ENCODE measurements around the gene SMOC1.

SMOC1 gene

DNA sequence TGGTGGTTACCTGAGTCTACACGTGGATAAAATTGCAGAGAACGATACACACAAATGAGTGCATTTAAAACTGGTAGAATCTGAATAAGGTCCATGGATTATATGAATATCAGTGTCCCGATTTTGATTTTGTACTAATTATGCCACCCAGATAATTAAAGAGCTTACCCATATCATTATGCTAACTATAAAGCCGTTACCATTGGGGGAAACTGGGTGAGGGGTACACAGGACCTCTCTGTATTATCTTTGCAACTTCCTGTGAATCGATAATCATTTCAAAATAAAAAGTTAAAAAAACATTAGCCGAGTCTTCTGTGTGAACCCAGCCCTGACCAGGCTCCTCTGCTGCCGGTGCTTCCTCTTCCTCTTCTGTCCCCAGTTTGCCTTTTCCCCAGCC lies 107.1 kb downstream of the SMOC1 start:
- Mint-ChIP-seq H3K36me3 (ENCODE audit: low read depth) (no peaks in the 10 kb centered on the region), H3K9me3 (no peaks in the 10 kb centered on the region), H3K4me3 (no peak overlapping the region), H3K4me1 (ENCODE audit: low read depth) (no peaks in the 10 kb centered on the region), H3K27ac (no peak overlapping the region), H3K27me3 (peaks cover 18% of the 10 kb centered on the region)

- Mint-ChIP-seq H3K9me3 (no peaks in the 10 kb centered on the region), H3K4me3 (no peak overlapping the region), H3K27ac (no peak overlapping the region), H3K36me3 (ENCODE audit: low read depth) (no peaks in the 10 kb centered on the region), H3K4me1 (ENCODE audit: low read depth) (no peaks in the 10 kb centered on the region), H3K27me3 (peaks cover 8% of the 10 kb centered on the region)
Measured at GRCh38 chr14:69987406-69988121, 108.3 kb downstream of the SMOC1 start.

GRCh38 chr14:69988979-69989378 lies 109.8 kb downstream of the SMOC1 start:
- Mint-ChIP-seq H3K4me1 (ENCODE audit: low read depth) (no peaks in the 10 kb centered on the region), H3K36me3 (ENCODE audit: low read depth) (no peaks in the 10 kb centered on the region), H3K27me3 (peaks cover 14% of the 10 kb centered on the region), H3K4me3 (no peak overlapping the region), H3K27ac (no peak overlapping the region), H3K9me3 (no peaks in the 10 kb centered on the region)

- Mint-ChIP-seq H3K27ac (no peak overlapping the region), H3K9me3 (no peaks in the 10 kb centered on the region), H3K27me3 (peaks cover 19% of the 10 kb centered on the region), H3K4me3 (no peak overlapping the region), H3K36me3 (ENCODE audit: low read depth) (no peaks in the 10 kb centered on the region), H3K4me1 (ENCODE audit: low read depth) (no peaks in the 10 kb centered on the region)
Measured at GRCh38 chr14:69989622-69990021, 110.4 kb downstream of the SMOC1 start.

DNA sequence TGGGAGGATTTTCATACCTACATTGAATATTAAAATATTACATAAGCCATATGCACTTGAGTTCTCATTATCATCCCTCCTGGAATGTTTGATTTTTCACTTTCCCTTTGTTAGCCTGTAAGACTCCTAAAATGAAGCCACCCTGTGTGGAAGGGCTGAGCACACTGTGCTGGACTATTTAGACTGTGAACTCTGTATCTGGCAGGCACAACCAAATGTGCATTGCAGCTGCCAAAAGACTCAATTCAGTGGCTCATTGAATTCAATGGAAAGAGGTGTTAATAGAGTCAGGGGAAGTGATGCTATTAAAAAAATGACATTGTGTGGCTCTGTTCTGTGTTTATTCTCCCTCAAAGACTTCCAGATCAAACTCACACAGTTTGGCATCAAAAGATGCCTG lies 111.1 kb downstream of the SMOC1 start:
- no peaks in the 10 kb centered on the region for H3K4me1 Mint-ChIP-seq (ENCODE audit: low read depth)
- no peaks in the 10 kb centered on the region for H3K36me3 Mint-ChIP-seq (ENCODE audit: low read depth)
- H3K4me3 Mint-ChIP-seq = no peak overlapping the region
- H3K27ac Mint-ChIP-seq = no peak overlapping the region
- no peaks in the 10 kb centered on the region for H3K9me3 Mint-ChIP-seq
- peaks cover 26% of the 10 kb centered on the region for H3K27me3 Mint-ChIP-seq

GRCh38 chr14:69991422-69991821 lies 112.2 kb downstream of the SMOC1 start:
- Mint-ChIP-seq H3K27ac (no peak overlapping the region), H3K36me3 (ENCODE audit: low read depth) (no peaks in the 10 kb centered on the region), H3K27me3 (peaks cover 33% of the 10 kb centered on the region), H3K9me3 (no peaks in the 10 kb centered on the region), H3K4me3 (no peak overlapping the region), H3K4me1 (ENCODE audit: low read depth) (no peaks in the 10 kb centered on the region)

DNA sequence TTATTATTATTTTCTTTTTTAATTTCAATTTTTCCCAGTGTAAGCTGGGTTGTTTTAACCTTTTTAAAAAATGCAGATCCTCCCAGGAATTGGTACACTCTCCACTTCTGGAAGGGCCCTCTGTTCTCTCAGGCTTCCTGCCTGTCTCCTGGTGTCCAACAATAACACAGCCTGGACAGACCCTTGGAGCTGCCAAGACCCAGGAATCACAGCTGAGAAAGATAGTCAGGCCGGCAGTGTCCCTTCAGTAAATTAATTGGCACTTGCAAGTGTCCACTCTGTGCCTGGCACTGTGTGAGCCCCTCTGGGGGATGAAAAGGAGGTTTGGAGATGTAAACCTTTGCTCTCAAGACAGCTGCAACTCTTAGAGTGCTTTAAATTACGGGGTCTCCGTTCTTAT lies 113.3 kb downstream of the SMOC1 start:
- Mint-ChIP-seq H3K9me3 (no peaks in the 10 kb centered on the region), H3K27ac (no peak overlapping the region), H3K4me1 (ENCODE audit: low read depth) (no peaks in the 10 kb centered on the region), H3K36me3 (ENCODE audit: low read depth) (no peaks in the 10 kb centered on the region), H3K4me3 (no peak overlapping the region), H3K27me3 (peaks cover 34% of the 10 kb centered on the region)

GRCh38 chr14:69993326-69993725 lies 114.1 kb downstream of the SMOC1 start:
- Mint-ChIP-seq H3K36me3 (ENCODE audit: low read depth) (no peaks in the 10 kb centered on the region), H3K27ac (no peak overlapping the region), H3K4me3 (no peak overlapping the region), H3K4me1 (ENCODE audit: low read depth) (no peaks in the 10 kb centered on the region), H3K27me3 (peaks cover 33% of the 10 kb centered on the region), H3K9me3 (no peaks in the 10 kb centered on the region)

GRCh38 chr14:69994002-69994401 lies 114.8 kb downstream of the SMOC1 start:
- no peaks in the 10 kb centered on the region for H3K4me1 Mint-ChIP-seq (ENCODE audit: low read depth)
- H3K27me3 Mint-ChIP-seq = peaks cover 29% of the 10 kb centered on the region
- H3K27ac Mint-ChIP-seq = no peak overlapping the region
- no peaks in the 10 kb centered on the region for H3K36me3 Mint-ChIP-seq (ENCODE audit: low read depth)
- H3K9me3 Mint-ChIP-seq = no peaks in the 10 kb centered on the region
- no peak overlapping the region for H3K4me3 Mint-ChIP-seq

- H3K36me3 Mint-ChIP-seq (ENCODE audit: low read depth) = no peaks in the 10 kb centered on the region
Measured at GRCh38 chr14:69996216-69996615, 117.0 kb downstream of the SMOC1 start.

GRCh38 chr14:69997849-69998248 lies 118.6 kb downstream of the SMOC1 start:
- no peak overlapping the region for H3K4me3 Mint-ChIP-seq
- no peaks in the 10 kb centered on the region for H3K9me3 Mint-ChIP-seq
- peaks cover 30% of the 10 kb centered on the region for H3K27me3 Mint-ChIP-seq
- no peak overlapping the region for H3K27ac Mint-ChIP-seq
- no peaks in the 10 kb centered on the region for H3K36me3 Mint-ChIP-seq (ENCODE audit: low read depth)
- H3K4me1 Mint-ChIP-seq (ENCODE audit: low read depth) = no peaks in the 10 kb centered on the region

More at GRCh38 chr14:69996216-69996615, 117.0 kb downstream of the SMOC1 start:
- Mint-ChIP-seq H3K4me1 (ENCODE audit: low read depth) (no peaks in the 10 kb centered on the region), H3K4me3 (no peak overlapping the region), H3K27ac (no peak overlapping the region), H3K27me3 (peaks cover 29% of the 10 kb centered on the region), H3K9me3 (no peaks in the 10 kb centered on the region)

DNA sequence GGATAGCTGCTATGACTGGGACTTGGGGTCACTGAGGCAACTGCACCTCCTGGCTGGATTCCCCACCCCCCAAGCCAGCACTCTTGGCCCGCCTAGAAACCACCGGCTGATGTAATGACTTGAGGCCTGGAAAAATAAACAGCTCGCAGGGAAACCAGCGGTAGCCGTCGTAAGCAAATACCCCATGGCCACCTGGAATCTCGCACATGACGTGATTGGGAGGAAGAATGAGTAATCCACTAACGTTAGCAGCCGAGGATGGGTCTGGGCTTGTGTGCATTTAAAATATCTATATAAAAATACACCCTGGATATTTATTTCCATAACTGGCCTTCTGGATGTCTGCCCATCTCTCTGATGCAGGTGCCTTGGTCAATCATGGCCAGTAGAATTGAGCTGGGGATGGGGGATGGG lies 120.1 kb downstream of the SMOC1 start:
- no peak overlapping the region for H3K4me3 Mint-ChIP-seq
- H3K27me3 Mint-ChIP-seq = peaks cover 26% of the 10 kb centered on the region
- no peaks in the 10 kb centered on the region for H3K9me3 Mint-ChIP-seq
- no peaks in the 10 kb centered on the region for H3K36me3 Mint-ChIP-seq (ENCODE audit: low read depth)
- H3K4me1 Mint-ChIP-seq (ENCODE audit: low read depth) = no peaks in the 10 kb centered on the region
- no peak overlapping the region for H3K27ac Mint-ChIP-seq

DNA sequence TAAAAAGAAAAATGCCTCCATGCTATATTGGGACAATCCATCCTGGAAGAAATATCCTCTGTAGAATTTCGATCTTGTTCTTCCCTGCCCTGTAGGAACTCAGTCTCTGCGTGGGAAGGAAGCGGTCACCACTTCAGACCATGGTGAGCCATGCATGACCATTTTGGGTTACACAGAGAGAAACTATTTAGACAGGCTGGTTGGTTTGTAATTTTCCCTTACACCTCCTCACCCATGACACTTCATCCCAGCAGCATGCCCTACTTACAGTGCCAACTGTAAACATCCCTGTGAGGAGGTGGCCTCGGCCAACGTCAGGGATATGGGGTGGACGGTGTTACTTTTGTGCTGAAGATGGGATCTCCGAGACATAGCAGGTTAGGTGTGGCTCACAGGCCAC lies 121.4 kb downstream of the SMOC1 start:
- no peak overlapping the region for H3K4me3 Mint-ChIP-seq
- H3K27ac Mint-ChIP-seq = no peak overlapping the region
- H3K27me3 Mint-ChIP-seq = peaks cover 20% of the 10 kb centered on the region
- no peaks in the 10 kb centered on the region for H3K4me1 Mint-ChIP-seq (ENCODE audit: low read depth)
- no peaks in the 10 kb centered on the region for H3K36me3 Mint-ChIP-seq (ENCODE audit: low read depth)
- no peaks in the 10 kb centered on the region for H3K9me3 Mint-ChIP-seq

DNA sequence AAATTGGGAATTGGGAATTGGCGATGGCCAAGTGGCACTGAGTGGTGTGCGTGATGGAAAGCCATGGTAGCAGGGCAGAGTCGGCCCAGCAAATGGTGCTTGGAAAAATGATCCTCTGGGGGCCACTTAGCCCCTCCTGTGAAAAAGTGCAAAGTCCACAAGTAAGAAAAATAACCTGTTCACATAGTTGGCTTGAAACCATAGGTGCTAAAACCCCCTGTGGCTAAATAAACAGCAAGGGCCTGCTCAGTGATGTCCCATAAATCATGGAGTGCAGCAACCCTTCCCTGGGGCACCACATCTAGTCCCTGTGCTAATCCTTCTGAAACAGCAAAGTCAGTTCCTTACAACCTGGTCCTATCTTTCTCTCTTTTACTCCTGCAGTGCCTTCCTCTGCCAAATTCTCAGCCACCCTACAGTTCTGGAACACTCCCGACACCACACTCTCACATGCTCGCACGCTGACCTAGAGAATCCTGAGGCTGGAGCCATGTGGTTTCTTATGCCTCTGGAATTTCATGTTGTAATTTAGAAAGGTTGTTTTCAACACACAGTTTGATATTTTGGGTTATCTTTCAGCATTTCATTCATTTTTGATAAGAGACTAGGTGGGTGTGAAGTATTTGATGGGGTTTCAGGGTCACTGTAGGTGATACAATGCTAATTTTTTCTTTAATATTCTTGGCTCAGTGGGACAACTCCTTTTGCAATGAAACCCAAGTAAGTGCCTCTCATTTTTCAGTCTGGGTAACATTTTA lies 123.6 kb downstream of the SMOC1 start:
- H3K4me3 Mint-ChIP-seq = no peak overlapping the region
- H3K36me3 Mint-ChIP-seq (ENCODE audit: low read depth) = no peaks in the 10 kb centered on the region
- no peaks in the 10 kb centered on the region for H3K9me3 Mint-ChIP-seq
- no peak overlapping the region for H3K27ac Mint-ChIP-seq
- no peaks in the 10 kb centered on the region for H3K4me1 Mint-ChIP-seq (ENCODE audit: low read depth)
- peaks cover 13% of the 10 kb centered on the region for H3K27me3 Mint-ChIP-seq

GRCh38 chr14:70004791-70005190 lies 125.6 kb downstream of the SMOC1 start:
- Mint-ChIP-seq H3K9me3 (no peaks in the 10 kb centered on the region), H3K36me3 (ENCODE audit: low read depth) (no peaks in the 10 kb centered on the region), H3K27me3 (peaks cover 11% of the 10 kb centered on the region), H3K27ac (no peak overlapping the region), H3K4me3 (no peak overlapping the region), H3K4me1 (ENCODE audit: low read depth) (no peaks in the 10 kb centered on the region)
